Aorta (tissue), 5 donors: ENCODE data around the gene CCDC92. TPM values are rescaled to one million over a fixed set of nuclear protein-coding genes. Genes with fewer than 3 reads are reported as not detected.
A peak's percentile ranks its signal among the peaks of the same experiment; 100 is the strongest.

Experiments used
- ATAC-seq: fragments of 200-7000 bp; cut with Tn5 transposase; one replicate; pipeline ENCODE4 v1.9.1; 2022; ENCODE audit warnings: moderate library complexity; ENCODE audit not compliant: low FRiP score
- DNase-seq, 2 donors: peaks; one replicate each; pipeline ENCODE4 v3.0.0-alpha.2; 2020
- H3K27ac ChIP-seq, 2 donors: one replicate each; pipeline ENCODE4 v1.5.1; 2013; ENCODE audit warnings: low read length in 2 of 2, mild to moderate bottlenecking in 2 of 2, moderate library complexity in 2 of 2, control low read depth in 1 of 2, inconsistent platforms in 1 of 2, low read depth in 1 of 2
- H3K27me3 ChIP-seq, 2 donors: one replicate each; pipeline ENCODE4 v1.6.1; 2013; ENCODE audit warnings: control low read depth in 1 of 2, low read length in 1 of 2, mild to moderate bottlenecking in 1 of 2, moderate library complexity in 1 of 2; ENCODE audit not compliant: insufficient read depth in 2 of 2, control insufficient read depth in 1 of 2
- H3K36me3 ChIP-seq, 2 donors: one replicate each; pipeline ENCODE4 v1.6.1; 2013; ENCODE audit warnings: control low read depth in 1 of 2, low read length in 1 of 2, mild to moderate bottlenecking in 1 of 2; ENCODE audit not compliant: insufficient read depth in 2 of 2, control insufficient read depth in 1 of 2
- H3K4me1 ChIP-seq, 2 donors: one replicate each; pipeline ENCODE4 v1.6.1; 2013; ENCODE audit warnings: low read length in 2 of 2, control low read depth in 1 of 2, mild to moderate bottlenecking in 1 of 2, moderate library complexity in 1 of 2; ENCODE audit not compliant: insufficient read depth in 2 of 2, control insufficient read depth in 1 of 2
- H3K4me3 ChIP-seq, 2 donors: one replicate each; pipeline ENCODE4 v1.5.1; 2013; ENCODE audit warnings: low read length in 2 of 2, control low read depth in 1 of 2, mild to moderate bottlenecking in 1 of 2
- H3K9me3 ChIP-seq: one replicate; pipeline ENCODE4 v1.6.1; 2013; ENCODE audit warnings: mild to moderate bottlenecking, low read length; ENCODE audit not compliant: control insufficient read depth
- WGBS, 2 donors: extraction: QIAGEN DNeasy Blood & Tissue Kit; methylation state at CpG; one replicate each; pipeline ENCODE4 v1.1.7; 2013; 5-methylcytosine and 5-hydroxymethylcytosine counted together
- intact Hi-C, 2 donors: fragments of 100-400 bp; cut with DNase I; formaldehyde crosslinking; loops; one replicate each; pipeline versions ENCODE4 v1.14.2 to v1.15.0; 2022
- polyA plus RNA-seq, 2 donors: library from polyadenylated mRNA; stranded (reverse); fragments of 200-250 nt; gene quantifications; one replicate each; pipeline ENCODE4 v1.2.3, GENCODE V29; 2013
- total RNA-seq, 2 donors: library from RNA; stranded (reverse); fragmentation: NEBNext Ultra II Directional; extraction: Animal tissue kit (Norgen Biotek cat#: 25700); gene quantifications; one replicate each; pipeline ENCODE4 v1.2.1, GENCODE V29; 2021
- donor health status: healthy with polysubstance abuse.
- donor health status: Bipolar disorder and iron deficiency.
- donor health status: DM: no; HTN: no; CAD: no.
- donor health status: DM: no; HTN: no; CAD: no.
- donor health status: DM: yes; HTN: yes; CAD: no.

Gene CCDC92
- total and polyA plus RNA-seq, 4 donors = 46.3 to 70.8 (median 59.4) TPM

GRCh38 chr12:123989168-123989567 is 16.5 kb upstream of the CCDC92 start:
- H3K9me3 ChIP-seq = no peaks in the 10 kb centered on the region
- WGBS, 2 donors = 91 to 95% methylated on average over 5 of the region's 5 CpGs
- H3K4me1 ChIP-seq = no peaks in the 10 kb centered on the region
- H3K27ac ChIP-seq = no peak overlapping the region
- ATAC-seq = no peak
- peaks cover 0 to 2% of the 10 kb centered on the region in 2 donors for H3K36me3 ChIP-seq
- no peak overlapping the region for H3K4me3 ChIP-seq
- H3K27me3 ChIP-seq = no peaks in the 10 kb centered on the region
- DNase-seq = no peak
- intact Hi-C loops = no loop called here

DNA sequence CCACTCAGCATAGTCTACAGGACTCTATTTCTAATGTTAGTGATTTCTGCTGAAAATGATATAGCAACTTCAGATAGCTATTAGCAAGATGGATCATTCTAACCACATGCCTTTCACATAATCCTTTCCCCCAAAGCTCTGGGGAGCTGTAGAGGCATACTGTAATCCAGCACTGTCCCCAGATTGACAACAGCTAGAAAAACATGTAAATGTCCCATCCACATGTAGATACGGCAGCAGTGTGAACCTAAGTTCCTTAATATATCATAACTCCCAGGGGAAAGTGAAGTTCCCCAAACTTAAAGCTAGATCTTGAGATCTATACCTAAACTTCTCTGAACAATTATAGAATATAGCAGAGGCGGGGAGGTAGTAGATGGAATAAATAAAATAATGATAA is 14.4 kb upstream of the CCDC92 start:
- H3K36me3 ChIP-seq = peaks cover 0 to 2% of the 10 kb centered on the region in 2 donors
- intact Hi-C loops = no loop called here
- H3K4me3 ChIP-seq = no peak overlapping the region
- 75 to 82% methylated on average over 2 of the region's 2 CpGs for WGBS, 2 donors
- no peaks in the 10 kb centered on the region for H3K27me3 ChIP-seq
- ATAC-seq (no peak), DNase-seq (no peak)
- no peaks in the 10 kb centered on the region for H3K9me3 ChIP-seq
- H3K4me1 ChIP-seq = no peaks in the 10 kb centered on the region
- no peak overlapping the region for H3K27ac ChIP-seq

GRCh38 chr12:123986374-123986965 is 13.8 kb upstream of the CCDC92 start:
- Histone ChIP-seq H3K9me3 (no peaks in the 10 kb centered on the region), H3K4me3 (no peak overlapping the region), H3K4me1 (no peaks in the 10 kb centered on the region), H3K27me3 (no peaks in the 10 kb centered on the region), H3K36me3 (peaks cover 0 to 2% of the 10 kb centered on the region in 2 donors), H3K27ac (no peak overlapping the region)
- intact Hi-C loops = no loop called here
- 51 to 55% methylated on average over 3 of the region's 3 CpGs for WGBS, 2 donors
- ATAC-seq (no peak), DNase-seq (no peak)

- intact Hi-C loops = loop anchor here in 1 of 2 donors (2.0 kb wide), 1 partner anchor 80 kb away; no protein-coding TSS in a partner anchor
- H3K27me3 ChIP-seq = no peaks in the 10 kb centered on the region
- H3K27ac ChIP-seq = no peak overlapping the region
- no peak overlapping the region for H3K4me3 ChIP-seq
- ATAC-seq (no peak), DNase-seq (no peak)
- no peaks in the 10 kb centered on the region for H3K4me1 ChIP-seq
- no peaks in the 10 kb centered on the region for H3K36me3 ChIP-seq
- no peaks in the 10 kb centered on the region for H3K9me3 ChIP-seq
- WGBS, 2 donors = 84 to 86% methylated on average over 4 of the region's 4 CpGs
These were observed 12.3 kb upstream of the CCDC92 start for GRCh38 chr12:123984903-123985302.

DNA sequence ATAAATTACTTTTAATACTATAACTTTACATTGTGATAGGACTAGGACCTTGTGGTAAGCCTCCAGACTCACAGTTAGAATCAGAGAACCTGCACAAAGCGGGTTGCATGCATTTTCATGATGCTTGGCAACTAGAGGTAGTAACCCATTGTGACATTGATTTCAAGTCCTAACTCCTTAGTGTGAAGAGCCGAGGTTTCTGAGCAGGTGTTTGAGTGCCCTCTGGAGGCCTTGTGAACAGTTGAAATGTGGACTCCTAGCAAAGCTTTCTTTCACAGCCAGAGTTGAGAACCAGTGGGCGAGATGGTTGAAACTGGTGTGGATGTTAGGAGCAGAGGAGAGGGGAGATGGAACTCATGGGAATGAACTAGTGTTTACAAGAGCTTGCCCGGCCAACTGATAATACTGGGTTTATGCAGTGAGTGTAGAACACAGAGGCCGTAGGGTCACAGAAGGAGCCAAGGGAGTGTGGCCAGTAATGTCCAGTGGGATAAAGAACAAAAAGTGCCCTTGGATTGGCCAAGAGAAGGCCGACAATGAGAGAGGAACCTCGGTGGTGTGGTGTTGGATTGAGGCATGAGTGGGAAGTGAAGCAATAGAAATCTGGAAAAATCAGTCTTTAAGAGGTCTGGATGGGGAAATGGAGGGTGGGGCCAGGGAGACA is 11.3 kb upstream of the CCDC92 start:
- DNase-seq = no peak
- no peaks in the 10 kb centered on the region for H3K4me1 ChIP-seq
- H3K27ac ChIP-seq = no peak overlapping the region
- no peaks in the 10 kb centered on the region for H3K36me3 ChIP-seq
- no peak overlapping the region for H3K4me3 ChIP-seq
- WGBS, 2 donors = 48 to 49% methylated on average over 7 of the region's 7 CpGs
- no peaks in the 10 kb centered on the region for H3K9me3 ChIP-seq
- H3K27me3 ChIP-seq = no peaks in the 10 kb centered on the region
- ATAC-seq = peak; percentile 67
- intact Hi-C loops = loop anchor here in 1 of 2 donors (2.0 kb wide), 1 partner anchor 79 kb away; no protein-coding TSS in a partner anchor

DNA sequence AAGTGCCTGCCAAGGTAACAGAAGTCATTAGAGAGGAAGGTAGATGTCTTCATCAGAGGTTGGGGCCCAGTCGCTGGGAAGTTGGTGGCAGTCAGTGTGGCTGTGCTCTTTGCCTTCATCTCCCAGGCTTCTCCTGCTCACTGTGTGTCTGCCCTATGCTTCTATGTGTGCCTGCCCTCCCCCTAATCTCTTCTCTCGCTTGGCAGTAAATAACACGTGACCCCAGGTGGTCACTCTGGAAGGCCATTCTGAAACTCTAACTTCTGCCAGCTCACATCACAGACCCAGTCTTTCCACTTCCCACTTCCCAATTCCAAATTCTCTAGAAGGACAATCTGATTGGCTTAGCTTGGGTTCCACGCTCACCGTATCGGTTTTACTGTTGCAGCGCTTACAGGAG is 9.6 kb upstream of the CCDC92 start:
- 77 to 83% methylated on average over 7 of the region's 7 CpGs for WGBS, 2 donors
- Histone ChIP-seq H3K4me1 (no peaks in the 10 kb centered on the region), H3K4me3 (no peak overlapping the region), H3K27me3 (no peaks in the 10 kb centered on the region), H3K27ac (no peak overlapping the region), H3K36me3 (no peaks in the 10 kb centered on the region), H3K9me3 (no peaks in the 10 kb centered on the region)
- intact Hi-C loops = no loop called here
- ATAC-seq = no peak
- no peak for DNase-seq

GRCh38 chr12:123979566-123979965 is 6.9 kb upstream of the CCDC92 start:
- no peak overlapping the region for H3K27ac ChIP-seq
- no peaks in the 10 kb centered on the region for H3K4me1 ChIP-seq
- no peaks in the 10 kb centered on the region for H3K27me3 ChIP-seq
- H3K4me3 ChIP-seq = no peak overlapping the region
- DNase-seq (no peak), ATAC-seq (no peak)
- intact Hi-C loops = no loop called here
- WGBS, 2 donors = 82 to 91% methylated on average over 6 of the region's 6 CpGs
- H3K36me3 ChIP-seq = peaks cover 0 to 1% of the 10 kb centered on the region in 2 donors
- no peaks in the 10 kb centered on the region for H3K9me3 ChIP-seq

DNA sequence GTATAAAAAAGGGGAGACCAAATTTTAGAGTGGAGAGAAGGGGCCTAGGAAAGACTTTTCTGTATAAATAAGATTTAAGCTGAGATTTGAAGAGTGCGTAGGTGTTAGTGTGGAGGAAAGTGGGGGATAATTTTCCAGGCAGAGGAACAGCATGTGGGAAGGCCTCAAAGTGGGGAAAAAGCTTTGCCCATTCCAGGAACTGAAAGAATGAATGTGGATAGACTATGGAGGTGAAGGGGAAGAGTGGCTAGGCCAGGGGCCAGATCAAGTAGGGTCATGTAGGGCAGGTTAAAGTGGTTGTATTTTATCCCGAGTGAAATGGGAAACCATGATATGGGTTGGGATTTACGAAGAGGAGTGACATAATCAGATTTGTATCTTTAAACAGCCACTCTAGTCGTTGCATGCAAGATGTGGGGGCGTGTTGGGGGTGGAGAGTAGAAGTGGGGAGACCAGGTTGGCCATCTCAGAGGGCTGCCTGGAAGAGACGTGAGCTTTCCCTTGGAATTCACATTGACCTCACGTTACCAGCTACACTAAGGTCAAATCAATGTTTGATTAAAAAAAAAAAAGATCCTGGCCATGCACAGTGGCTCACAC is 3.7 kb upstream of the CCDC92 start:
- Histone ChIP-seq H3K4me3 (no peak overlapping the region), H3K27me3 (no peaks in the 10 kb centered on the region), H3K4me1 (no peaks in the 10 kb centered on the region), H3K27ac (no peak overlapping the region), H3K9me3 (no peaks in the 10 kb centered on the region), H3K36me3 (peaks cover 0 to 1% of the 10 kb centered on the region in 2 donors)
- WGBS, 2 donors = 90 to 92% methylated on average over 7 of the region's 7 CpGs
- no peak for ATAC-seq
- intact Hi-C loops = no loop called here
- DNase-seq = no peak
